Endothelial cell of umbilical vein (primary cell): ENCODE data around the gene GRAMD1A. TPM values are rescaled to one million over a fixed set of nuclear protein-coding genes. Genes with fewer than 3 reads are reported as not detected.

Experiments
- BruUV-seq: library from RNA; stranded (reverse); fragments of 400-500 nt; replicated peaks from 2 replicates; lab custom pipeline; 2021; lab: Mats Ljungman, UMichigan
- CTCF ChIA-PET: fragments of 300-600, 350-600 bp; sonication (Branson Sonifier 250); formaldehyde crosslinking; loops from one replicate; lab custom pipeline; 2021; ENCODE audit warnings: antibody characterized with exemption, inconsistent platforms; lab: Charles Lee
- POLR2A ChIA-PET: fragments of 300-600, 350-600 bp; sonication (Branson Sonifier 250); formaldehyde crosslinking; loops from one replicate; lab custom pipeline; 2021; ENCODE audit warnings: antibody characterized with exemption, inconsistent platforms; lab: Charles Lee
- DNase-seq: peaks from one replicate; pipeline ENCODE4 v3.0.0-alpha.2; 2011; ENCODE audit warnings: low read depth, low spot score
- FAIRE-seq: peaks from 2 replicates; lab custom pipeline; 2011; peaks lifted over from hg19 to GRCh38; lab: Jason Lieb, UNC
- H2AFZ ChIP-seq: 2 replicates; pipeline ENCODE4 v1.6.0; 2012; ENCODE audit warnings: low read depth, low read length, control low read depth, inconsistent platforms
- H3K27ac ChIP-seq: 2 replicates; pipeline ENCODE4 v1.5.1; 2011; ENCODE audit warnings: low read depth, mild to moderate bottlenecking, control low read depth, low read length, moderate library complexity; ENCODE audit not compliant: insufficient read depth
- H3K27me3 ChIP-seq, 2 experiments: 2 replicates each; pipeline versions ENCODE4 v1.6.0 to v1.6.1; 2011; ENCODE audit warnings: low read length in 2 of 2, mixed read lengths in 1 of 2; ENCODE audit not compliant: control insufficient read depth in 2 of 2, insufficient read depth in 2 of 2
- H3K36me3 ChIP-seq, 2 experiments: 2 replicates in 1 of 2; 3 replicates in 1 of 2; pipeline ENCODE4 v1.5.1; 2011; ENCODE audit warnings: low read length in 2 of 2, mild to moderate bottlenecking in 1 of 2, moderate library complexity in 1 of 2; ENCODE audit not compliant: control insufficient read depth in 2 of 2, insufficient read depth in 2 of 2; ENCODE audit errors: extremely low read depth in 1 of 2
- H3K4me1 ChIP-seq: 3 replicates; pipeline ENCODE4 v1.5.1; 2011; ENCODE audit warnings: mild to moderate bottlenecking, low read length; ENCODE audit not compliant: control insufficient read depth, insufficient read depth; ENCODE audit errors: extremely low read depth
- H3K4me2 ChIP-seq: 2 replicates; pipeline ENCODE4 v1.6.1; 2011; ENCODE audit warnings: low read length, control low read depth, mixed read lengths; ENCODE audit not compliant: insufficient read depth
- H3K4me3 ChIP-seq, 3 experiments: fragments of 200-600 bp in 1 of 3; sonication (generic), shearing (Covaris generic) in 1 of 3; replicated peaks in 1 of 3; 2 replicates each; pipeline ENCODE4 v1.5.1; 2011 to 2016; ENCODE audit warnings: control low read depth in 3 of 3, low read length in 3 of 3, mild to moderate bottlenecking in 2 of 3, inconsistent platforms in 1 of 3, low read depth in 1 of 3, moderate library complexity in 1 of 3; ENCODE audit not compliant: insufficient read depth in 1 of 3
- H3K79me2 ChIP-seq: 2 replicates; pipeline ENCODE4 v1.6.0; 2012; ENCODE audit warnings: low read length, inconsistent platforms; ENCODE audit not compliant: control insufficient read depth, insufficient read depth
- H3K9ac ChIP-seq: replicated peaks from 2 replicates; pipeline ENCODE3; 2011; ENCODE audit warnings: low read length, control low read depth; ENCODE audit not compliant: insufficient read depth; ENCODE audit errors: extremely low read depth
- H3K9me1 ChIP-seq: replicated peaks from 3 replicates; pipeline ENCODE4 v1.6.0; 2011; ENCODE audit warnings: mild to moderate bottlenecking, low read length; ENCODE audit not compliant: control insufficient read depth, insufficient read depth; ENCODE audit errors: extremely low read depth
- H3K9me3 ChIP-seq: replicated peaks from 2 replicates; pipeline ENCODE4 v1.5.1; 2012; ENCODE audit warnings: low read length, inconsistent platforms; ENCODE audit not compliant: control insufficient read depth, insufficient read depth
- H4K20me1 ChIP-seq: replicated peaks from 2 replicates; pipeline ENCODE3; 2011; ENCODE audit warnings: mild to moderate bottlenecking, low read length; ENCODE audit not compliant: control insufficient read depth, insufficient read depth; ENCODE audit errors: extremely low read depth
- CTCF ChIP-seq, 2 donors: IDR thresholded peaks; 1 replicate in 1 of 2; 2 replicates in 1 of 2; pipeline ENCODE4 v1.5.1; 2011; ENCODE audit warnings: low read length in 2 of 2, mild to moderate bottlenecking in 2 of 2, moderate library complexity in 2 of 2, control low read depth in 1 of 2, inconsistent platforms in 1 of 2, low read depth in 1 of 2; ENCODE audit not compliant: insufficient read depth in 1 of 2; ENCODE audit errors: extremely low read depth in 1 of 2
- EZH2 ChIP-seq: IDR thresholded peaks from 2 replicates; pipeline ENCODE4 v1.6.1; 2012; ENCODE audit warnings: borderline replicate concordance, low read depth, mild to moderate bottlenecking, moderate library complexity, low read length, inconsistent platforms; ENCODE audit not compliant: severe bottlenecking
- FOS ChIP-seq: IDR thresholded peaks from 2 replicates; pipeline ENCODE4 v1.6.1; 2011; ENCODE audit warnings: mild to moderate bottlenecking, low read length, moderate library complexity, borderline replicate concordance; ENCODE audit not compliant: insufficient read depth
- GATA2 ChIP-seq: IDR thresholded peaks from 2 replicates; pipeline ENCODE4 v1.7.0; 2011; ENCODE audit warnings: low read depth, mild to moderate bottlenecking, moderate library complexity, mixed read lengths, low read length; ENCODE audit not compliant: insufficient read length, insufficient read depth
- JUN ChIP-seq: IDR thresholded peaks from 2 replicates; pipeline ENCODE4 v1.6.1; 2011; ENCODE audit warnings: borderline replicate concordance, low read depth; ENCODE audit not compliant: insufficient read length, insufficient read depth
- MAX ChIP-seq: IDR thresholded peaks from 2 replicates; pipeline ENCODE4 v1.6.1; 2011; ENCODE audit not compliant: insufficient read depth, insufficient read length
- MYC ChIP-seq: IDR thresholded peaks from one replicate; pipeline ENCODE4 v1.6.1; 2011; ENCODE audit warnings: mild to moderate bottlenecking, low read depth, low read length
- POLR2A ChIP-seq: IDR thresholded peaks from 2 replicates; pipeline ENCODE4 v1.6.1; 2012; ENCODE audit warnings: low read depth, mild to moderate bottlenecking, control low read depth, low read length
- POLR2AphosphoS5 ChIP-seq: IDR thresholded peaks from 2 replicates; pipeline ENCODE4 v1.6.1; 2012; ENCODE audit warnings: low read depth, mild to moderate bottlenecking, control low read depth, low read length, moderate library complexity; ENCODE audit not compliant: insufficient read depth
- dilution Hi-C: fragments of 300-500 bp; cut with MboI; formaldehyde crosslinking; loops from one replicate; pipeline ENCODE4 v1.15.0; 2019; ENCODE audit warnings: low sequenced_read_pairs; ENCODE audit not compliant: extremely low pct_ligation_motif_present
- intact Hi-C: fragments of 100-400 bp; cut with micrococcal nuclease; formaldehyde crosslinking; loops from one replicate; pipeline ENCODE4 v1.10.0; 2022
- polyA plus RNA-seq, 4 experiments: library from polyadenylated mRNA; depleted of rRNA in 3 of 4; stranded (reverse) in 3 of 4; unstranded in 1 of 4; fragments of >200 nt; gene quantifications; 2 replicates each; pipeline versions ENCODE4 v1.2.1 to v1.2.3, GENCODE V29; 2011 to 2012; ENCODE audit warnings: missing spikeins in 1 of 4
- total RNA-seq: library from RNA; stranded (reverse); gene quantifications from 2 replicates; pipeline ENCODE4 v1.2.3, GENCODE V29; 2021

The GRAMD1A gene
- total and polyA plus RNA-seq, 2 donors (not counting 3 experiments of a cell fraction or from before 2014, with no cell fraction given): 127 to 130 TPM

- Histone ChIP-seq H4K20me1 (no peaks in the 10 kb centered on the region), H3K9ac (no peak overlapping the region), H3K9me3 (no peaks in the 10 kb centered on the region), H3K4me1 (no peaks in the 10 kb centered on the region), H3K4me2 (no peak overlapping the region), H2AFZ (no peak overlapping the region), H3K27me3 (peaks cover 0 to 3% of the 10 kb centered on the region in 2 experiments), H3K9me1 (no peaks in the 10 kb centered on the region), H3K4me3 (no peak overlapping the region), H3K36me3 (no peaks in the 10 kb centered on the region), H3K79me2 (no peaks in the 10 kb centered on the region), H3K27ac (no peak overlapping the region)
- DNase-seq (no peak), FAIRE-seq (no peak)
- BruUV-seq: no TSS peak
- intact Hi-C loops: no loop called here
- POLR2A ChIA-PET: no interaction called here
- CTCF ChIA-PET: interaction anchor here (0.9 to 1.8 kb wide), 4 partner anchors 9 to 67 kb away, joined by 3 to 11 read pairs (median 7); no protein-coding TSS in a partner anchor
- TF ChIP-seq FOS: no peak
- no peak for TF ChIP-seq JUN
- TF ChIP-seq POLR2A: no peak
- TF ChIP-seq MYC: no peak
- TF ChIP-seq POLR2AphosphoS5: no peak
- TF ChIP-seq MAX: no peak
- TF ChIP-seq EZH2: no peak
- TF ChIP-seq CTCF (IDR thresholded peaks at IDR 0.05; ENCODE audit: extremely low read depth in 1 of 2, insufficient read depth in 1 of 2, low read depth in 1 of 2, low read length in 2 of 2): no peak
- TF ChIP-seq GATA2: no peak
- dilution Hi-C loops: no loop called here
Measured at GRCh38 chr19:35058370-35058769, 58.2 kb downstream of the GRAMD1A start.
